ENCODE measurements around the gene EDIL3.

DNA sequence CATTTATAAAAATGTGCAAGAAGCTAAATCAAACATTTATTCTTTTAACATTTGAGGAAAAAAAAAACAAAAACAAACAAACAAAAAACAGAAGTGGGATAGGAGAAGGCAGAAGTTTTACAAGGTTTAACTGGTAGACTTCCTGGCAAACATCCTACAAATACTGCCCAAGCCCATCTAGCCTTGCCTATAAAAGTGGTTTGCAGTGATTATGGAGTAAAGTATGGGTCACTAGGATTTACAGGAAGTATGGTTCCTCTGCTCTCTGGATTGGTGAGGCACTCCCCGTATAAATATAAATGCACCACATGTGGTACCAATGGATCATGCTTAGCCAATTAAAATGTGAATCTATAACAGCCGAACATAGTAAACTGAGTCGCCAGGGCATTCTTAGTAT, 291.9 kb downstream of the EDIL3 start:
- TF ChIP-seq, protein P1, sequence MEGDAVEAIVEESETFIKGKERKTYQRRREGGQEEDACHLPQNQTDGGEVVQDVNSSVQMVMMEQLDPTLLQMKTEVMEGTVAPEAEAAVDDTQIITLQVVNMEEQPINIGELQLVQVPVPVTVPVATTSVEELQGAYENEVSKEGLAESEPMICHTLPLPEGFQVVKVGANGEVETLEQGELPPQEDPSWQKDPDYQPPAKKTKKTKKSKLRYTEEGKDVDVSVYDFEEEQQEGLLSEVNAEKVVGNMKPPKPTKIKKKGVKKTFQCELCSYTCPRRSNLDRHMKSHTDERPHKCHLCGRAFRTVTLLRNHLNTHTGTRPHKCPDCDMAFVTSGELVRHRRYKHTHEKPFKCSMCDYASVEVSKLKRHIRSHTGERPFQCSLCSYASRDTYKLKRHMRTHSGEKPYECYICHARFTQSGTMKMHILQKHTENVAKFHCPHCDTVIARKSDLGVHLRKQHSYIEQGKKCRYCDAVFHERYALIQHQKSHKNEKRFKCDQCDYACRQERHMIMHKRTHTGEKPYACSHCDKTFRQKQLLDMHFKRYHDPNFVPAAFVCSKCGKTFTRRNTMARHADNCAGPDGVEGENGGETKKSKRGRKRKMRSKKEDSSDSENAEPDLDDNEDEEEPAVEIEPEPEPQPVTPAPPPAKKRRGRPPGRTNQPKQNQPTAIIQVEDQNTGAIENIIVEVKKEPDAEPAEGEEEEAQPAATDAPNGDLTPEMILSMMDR (IDR thresholded peaks at IDR 0.05): no peak
- no peak for TF ChIP-seq POLR2A (IDR thresholded peaks at IDR 0.05)
